GM19099 (cell line): ENCODE data around the gene SPCS1.

ENCODE experiments used
- POLR2A ChIP-seq: IDR thresholded peaks from 3 replicates; pipeline ENCODE4 v1.6.1; 2011; ENCODE audit warnings: low read depth; ENCODE audit not compliant: insufficient read length; ENCODE audit errors: extremely low read depth

The SPCS1 gene

DNA sequence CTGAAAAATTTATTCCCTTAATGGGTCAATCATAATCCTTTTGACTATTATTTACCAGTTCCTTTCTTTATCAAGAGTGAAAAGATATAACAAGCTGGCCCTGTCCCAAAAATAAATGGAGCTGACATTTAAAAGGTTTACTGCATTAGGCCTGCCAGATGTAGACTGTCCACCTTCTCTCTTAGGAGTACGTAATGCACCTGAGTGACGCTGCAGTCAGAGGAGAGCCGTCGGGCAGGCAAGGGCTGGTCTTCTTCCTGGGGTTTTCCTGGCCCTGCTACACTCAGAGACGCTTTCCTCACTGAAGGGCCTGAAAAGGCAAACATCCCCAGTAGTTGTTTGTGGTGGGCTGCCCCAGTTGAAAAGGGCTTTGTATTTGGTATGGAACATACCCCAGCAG, 37.2 kb downstream of the SPCS1 start:
- no peak for TF ChIP-seq POLR2A

DNA sequence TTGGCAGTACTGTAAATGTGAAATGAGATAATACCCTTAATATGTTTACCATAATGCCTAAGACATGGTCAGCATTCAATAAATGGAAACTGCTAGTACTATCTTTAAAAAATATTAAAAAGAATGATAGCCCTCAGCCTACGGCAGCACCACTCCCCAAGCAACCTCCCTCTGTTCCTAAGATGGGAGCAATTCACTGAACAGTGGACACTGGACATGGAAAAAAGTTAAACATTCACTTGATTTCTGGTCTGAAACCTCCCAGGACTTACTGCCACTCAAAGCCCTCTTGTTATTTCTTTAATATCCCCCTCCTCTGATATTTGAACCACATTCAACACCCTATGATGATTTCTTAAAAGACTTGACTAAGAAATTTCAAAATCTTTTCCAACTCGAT, 37.8 kb downstream of the SPCS1 start:
- TF ChIP-seq POLR2A = no peak

DNA sequence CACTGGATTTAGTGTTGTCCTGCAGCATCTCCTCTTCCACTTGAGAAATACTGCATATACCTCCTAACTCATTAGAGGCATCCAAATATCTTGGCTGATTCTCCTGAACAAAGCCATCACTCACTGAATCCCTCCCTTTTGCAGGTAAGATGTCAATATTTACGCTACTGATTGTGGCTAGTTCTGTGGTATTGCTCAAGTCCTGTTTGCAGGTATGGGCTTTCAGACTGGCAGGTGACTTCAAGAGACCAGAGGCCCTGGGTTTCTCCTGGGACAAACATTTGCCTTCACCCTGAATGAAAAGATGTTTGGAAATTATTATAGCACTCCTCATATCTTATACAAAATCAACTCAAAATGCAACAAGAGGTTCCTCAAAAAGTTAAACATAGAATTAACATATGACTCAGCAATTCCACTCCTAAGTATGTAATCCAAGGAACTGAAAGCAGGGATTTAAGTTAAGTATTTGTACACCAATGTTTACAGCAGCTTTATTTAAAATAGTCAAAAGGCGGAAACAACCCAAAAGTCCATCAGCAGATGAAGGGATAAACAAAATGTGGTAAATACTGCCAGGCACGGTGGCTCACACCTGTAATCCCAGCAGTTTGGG, 46.2 kb downstream of the SPCS1 start:
- no peak for TF ChIP-seq POLR2A

DNA sequence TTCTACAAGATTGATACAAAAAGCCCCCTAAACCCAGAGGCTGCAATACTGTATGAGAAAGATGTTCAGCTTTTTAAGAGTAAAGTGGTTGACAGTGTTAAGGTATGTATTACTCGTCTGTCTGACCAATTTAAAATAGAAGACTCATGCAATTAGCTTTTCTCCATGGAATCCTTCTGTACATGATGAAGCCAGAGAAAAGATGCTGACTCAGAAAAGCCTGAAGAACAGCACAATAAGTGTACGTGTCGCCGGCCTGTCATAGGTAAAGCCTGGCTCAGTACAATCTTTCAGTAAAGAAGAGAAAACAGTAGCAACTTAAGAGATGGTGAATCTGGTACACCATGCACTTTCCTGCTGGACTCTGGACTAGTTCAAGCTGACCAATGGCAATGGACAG, 48.5 kb downstream of the SPCS1 start:
- no peak for TF ChIP-seq POLR2A

DNA sequence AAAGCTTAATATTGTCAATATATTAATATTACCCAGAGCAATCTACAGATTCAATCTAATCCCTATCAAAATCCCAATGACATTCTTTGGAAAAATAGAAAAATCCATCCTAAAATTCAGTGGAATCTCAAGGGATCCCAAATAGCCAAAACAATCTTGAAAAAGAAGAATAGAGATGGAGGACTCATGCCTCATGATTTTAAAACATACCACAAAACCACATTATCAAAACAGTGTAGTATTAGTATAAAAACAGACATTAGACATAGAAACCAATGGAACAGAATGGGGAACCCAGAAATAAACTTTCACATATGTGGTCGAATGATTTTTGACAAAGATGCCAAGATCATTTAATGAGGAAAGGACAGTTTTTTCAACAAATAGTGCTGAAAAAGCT, 50.2 kb downstream of the SPCS1 start:
- no peak for TF ChIP-seq POLR2A
